Natural killer cell (primary cell): ENCODE measurements around the gene RAPGEF5. TPM values are rescaled to one million over a fixed set of nuclear protein-coding genes. Genes with fewer than 3 reads are reported as not detected.

ENCODE experiments used
- ATAC-seq, 3 donors: fragments of 150-1000 bp in 2 of 3; fragments of 200-7000 bp in 1 of 3; cut with Tn5 transposase; 1 replicate in 1 of 3; 2 replicates in 2 of 3; pipeline ENCODE4 v1.10.0; 2021; ENCODE audit warnings: mild to moderate bottlenecking in 2 of 3, moderate library complexity in 2 of 3
- DNase-seq, 2 donors: peaks; one replicate each; pipeline versions ENCODE4 v3.0.0 to v3.0.0-alpha.2; 2013 to 2021; ENCODE audit warnings: mixed read lengths in 1 of 2
- H3K27ac ChIP-seq: one replicate; pipeline ENCODE4 v1.5.1; 2013; ENCODE audit warnings: mild to moderate bottlenecking, low read length
- H3K27me3 ChIP-seq: one replicate; pipeline ENCODE4 v1.6.1; 2013; ENCODE audit warnings: low read length; ENCODE audit not compliant: control insufficient read depth, insufficient read depth
- H3K36me3 ChIP-seq: one replicate; pipeline ENCODE4 v1.6.1; 2013; ENCODE audit warnings: low read length; ENCODE audit not compliant: control insufficient read depth, insufficient read depth
- H3K4me1 ChIP-seq: one replicate; pipeline ENCODE4 v1.6.1; 2013; ENCODE audit warnings: low read length; ENCODE audit not compliant: control insufficient read depth, insufficient read depth
- H3K4me3 ChIP-seq: one replicate; pipeline ENCODE4 v1.5.1; 2013; ENCODE audit warnings: low read length
- H3K9me3 ChIP-seq: one replicate; pipeline ENCODE4 v1.6.1; 2013; ENCODE audit warnings: low read length; ENCODE audit not compliant: control insufficient read depth, insufficient read depth
- H3K27ac Mint-ChIP-seq, 2 donors: one replicate each; pipeline ENCODE4 v1.8.0; 2022; ENCODE audit warnings: mild to moderate bottlenecking in 2 of 2, mixed read lengths in 2 of 2, moderate library complexity in 1 of 2
- H3K27me3 Mint-ChIP-seq, 2 donors: one replicate each; pipeline ENCODE4 v1.8.0; 2022; ENCODE audit warnings: low read depth in 2 of 2, mixed read lengths in 2 of 2
- H3K36me3 Mint-ChIP-seq: one replicate; pipeline ENCODE4 v1.8.0; 2022; ENCODE audit warnings: mixed read lengths
- H3K4me1 Mint-ChIP-seq, 2 donors: one replicate each; pipeline ENCODE4 v1.8.0; 2022; ENCODE audit warnings: mixed read lengths in 2 of 2
- H3K4me3 Mint-ChIP-seq: one replicate; pipeline ENCODE4 v1.8.0; 2022; ENCODE audit warnings: mild to moderate bottlenecking, moderate library complexity, mixed read lengths
- H3K9me3 Mint-ChIP-seq, 2 donors: one replicate each; pipeline ENCODE4 v1.8.0; 2022; ENCODE audit warnings: mixed read lengths in 2 of 2
- CTCF ChIP-seq: fragments of 200-600 bp; IDR thresholded peaks from one replicate; pipeline ENCODE4 v1.8.0; 2022; ENCODE audit warnings: antibody characterized with exemption
- WGBS: methylation state at CpG from one replicate; pipeline ENCODE4 v1.1.7; 2013; ENCODE audit warnings: missing lambda C conversion rate; ENCODE audit not compliant: insufficient coverage; 5-methylcytosine and 5-hydroxymethylcytosine counted together
- intact Hi-C: fragments of 100-400 bp; cut with micrococcal nuclease; formaldehyde crosslinking; loops from one replicate; pipeline ENCODE4 v1.14.2; 2022
- total RNA-seq, 4 donors: library from RNA; stranded (reverse); fragments of 120-200 nt in 1 of 4; gene quantifications; one replicate each; pipeline versions ENCODE4 v1.2.3 to v1.2.4, GENCODE V29; 2013 to 2022

The RAPGEF5 gene
- total RNA-seq, 3 donors from 2014 or later (not counting 1 experiment from before 2014, with no cell fraction given) = 0.26 to 0.33 TPM; not detected in 1

- Histone ChIP-seq H3K9me3 (no peaks in the 10 kb centered on the region), H3K4me3 (no peak overlapping the region), H3K36me3 (no peaks in the 10 kb centered on the region), H3K27ac (no peak overlapping the region), H3K4me1 (no peaks in the 10 kb centered on the region), H3K27me3 (no peaks in the 10 kb centered on the region)
- Mint-ChIP-seq H3K27ac (no peak overlapping the region), H3K36me3 (no peaks in the 10 kb centered on the region), H3K4me1 (no peaks in the 10 kb centered on the region), H3K27me3 (peaks cover 6 to 7% of the 10 kb centered on the region in 2 donors), H3K9me3 (no peaks in the 10 kb centered on the region), H3K4me3 (no peak overlapping the region)
- no peak for DNase-seq
- intact Hi-C loops = no loop called here
- 91% methylated on average over 3 of the region's 6 CpGs for WGBS
- no peak for TF ChIP-seq CTCF
- ATAC-seq = no peak
These were observed 169.1 kb downstream of the RAPGEF5 start for GRCh38 chr7:22187691-22188348.

- Mint-ChIP-seq H3K27ac (no peak overlapping the region), H3K36me3 (no peaks in the 10 kb centered on the region), H3K4me3 (no peak overlapping the region), H3K9me3 (no peaks in the 10 kb centered on the region), H3K4me1 (no peaks in the 10 kb centered on the region), H3K27me3 (peaks cover 15 to 23% of the 10 kb centered on the region in 2 donors)
- Histone ChIP-seq H3K4me3 (no peak overlapping the region), H3K27me3 (no peaks in the 10 kb centered on the region), H3K4me1 (no peaks in the 10 kb centered on the region), H3K36me3 (no peaks in the 10 kb centered on the region), H3K9me3 (no peaks in the 10 kb centered on the region), H3K27ac (no peak overlapping the region)
- WGBS = 100% methylated on average over 1 of the region's 1 CpG
- intact Hi-C loops = no loop called here
- ATAC-seq (no peak), DNase-seq (no peak)
- TF ChIP-seq CTCF = no peak
These were observed 171.4 kb downstream of the RAPGEF5 start for GRCh38 chr7:22185559-22185958.

GRCh38 chr7:22184549-22185199 lies 172.3 kb downstream of the RAPGEF5 start:
- H3K4me1 Mint-ChIP-seq = no peaks in the 10 kb centered on the region
- H3K4me3 Mint-ChIP-seq = no peak overlapping the region
- DNase-seq = no peak
- peaks cover 16 to 26% of the 10 kb centered on the region in 2 donors for H3K27me3 Mint-ChIP-seq
- no peak overlapping the region for H3K27ac ChIP-seq
- no peak overlapping the region for H3K4me3 ChIP-seq
- no peak overlapping the region for H3K27ac Mint-ChIP-seq
- no peaks in the 10 kb centered on the region for H3K36me3 ChIP-seq
- WGBS = 93% methylated on average over 4 of the region's 5 CpGs
- no peak for ATAC-seq
- intact Hi-C loops = no loop called here
- no peaks in the 10 kb centered on the region for H3K9me3 Mint-ChIP-seq
- no peaks in the 10 kb centered on the region for H3K36me3 Mint-ChIP-seq
- H3K9me3 ChIP-seq = no peaks in the 10 kb centered on the region
- no peaks in the 10 kb centered on the region for H3K4me1 ChIP-seq
- H3K27me3 ChIP-seq = no peaks in the 10 kb centered on the region
- TF ChIP-seq CTCF = no peak
